ENCODE results near the gene CAMK1D.
"Not testable (repeated sequence)": the region's sequence is repeated elsewhere in the genome, so short reads cannot be mapped to it uniquely, and the experiment has no call there.

Gene CAMK1D

DNA sequence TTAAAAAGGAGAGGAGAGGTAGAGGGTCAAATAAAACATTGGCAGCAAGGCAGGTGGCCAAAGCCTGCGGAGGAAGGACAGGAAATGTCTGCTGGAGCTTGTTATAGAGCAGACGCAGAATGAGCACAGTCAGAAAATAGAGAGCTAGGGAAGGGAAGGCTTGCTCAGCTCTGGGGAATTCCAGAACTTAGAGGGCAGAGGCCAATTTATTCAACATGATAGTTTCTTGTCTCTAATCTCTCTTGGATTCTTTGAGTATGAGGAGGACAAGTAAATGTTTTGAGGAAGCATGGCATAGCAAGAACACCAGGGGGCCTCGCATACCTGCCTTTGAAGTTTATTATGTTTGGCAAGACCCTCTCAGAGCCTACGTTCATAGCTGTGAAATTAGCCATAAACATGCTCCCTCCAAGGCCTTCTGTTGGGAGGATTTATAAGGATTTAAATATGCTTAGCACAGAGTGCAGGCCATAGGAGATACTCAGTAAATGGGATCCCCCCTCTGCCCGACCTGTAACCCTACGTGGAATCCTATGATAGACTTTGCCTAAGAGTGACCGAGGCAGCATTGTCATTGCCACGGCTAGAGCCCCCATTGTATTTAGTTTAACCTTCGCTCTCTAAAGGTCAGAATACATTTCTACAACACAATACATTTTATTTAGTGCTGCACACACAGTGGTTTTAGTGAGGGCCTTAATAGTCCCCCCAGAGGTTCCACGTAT is 358.3 kb downstream of the CAMK1D start:
- no peak for DNase-seq

GRCh38 chr10:12709000-12709401 is 359.7 kb downstream of the CAMK1D start:
- DNase-seq = no peak

GRCh38 chr10:12709521-12709963 is 360.2 kb downstream of the CAMK1D start:
- DNase-seq = no peak

DNA sequence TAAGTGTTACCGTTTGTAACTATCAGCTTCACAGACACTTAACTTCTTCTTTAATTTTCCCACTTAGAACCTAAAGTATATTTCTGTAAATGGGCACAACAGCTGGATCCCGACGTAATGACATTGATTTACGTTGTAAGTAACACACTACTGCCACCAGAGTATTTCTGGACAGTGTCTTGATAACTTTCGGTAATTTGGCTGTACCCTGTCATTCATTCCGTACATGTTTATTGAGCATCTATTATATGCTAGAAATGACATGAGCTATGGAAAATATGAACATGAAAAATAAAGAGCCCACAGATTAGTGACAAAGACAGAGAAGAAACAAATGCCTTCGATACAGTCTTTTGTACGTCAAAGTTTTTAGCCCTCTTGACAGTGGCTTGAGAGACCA is 360.8 kb downstream of the CAMK1D start:
- no peak for DNase-seq

DNA sequence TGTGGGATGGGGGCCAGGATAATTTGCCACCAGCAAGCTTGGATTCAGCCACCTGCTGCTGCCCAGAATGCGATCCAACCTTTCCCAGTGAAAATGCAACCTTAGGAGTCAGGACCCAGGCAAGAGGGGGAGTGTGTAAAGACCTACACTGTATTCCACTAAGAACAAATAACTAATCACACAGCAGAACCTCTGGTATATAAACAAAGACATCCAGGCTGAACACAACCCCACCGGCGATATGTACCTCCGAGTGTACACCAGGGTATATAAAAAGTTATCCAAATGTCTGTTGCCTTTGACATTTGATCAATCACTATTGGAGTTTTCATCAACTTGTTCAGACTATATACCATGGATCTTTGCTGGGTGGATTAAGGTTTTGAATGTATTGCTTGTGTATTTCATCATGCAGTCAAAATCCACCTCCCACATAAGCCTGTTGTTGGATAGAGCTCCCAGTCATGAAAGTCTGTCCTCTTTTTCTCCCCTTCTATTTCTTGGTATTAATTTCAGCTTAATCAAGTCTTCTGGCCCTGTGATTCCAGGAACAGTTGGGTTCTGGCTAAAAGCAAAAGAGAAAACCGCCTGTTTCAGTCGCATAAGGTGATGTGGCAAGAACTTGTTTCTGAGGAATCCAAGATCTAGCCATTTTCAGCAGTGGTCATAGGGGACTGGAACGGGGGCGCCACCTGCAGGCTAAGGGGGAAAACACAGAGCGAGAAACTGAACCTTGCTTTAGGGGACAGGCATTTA is 361.4 kb downstream of the CAMK1D start:
- peak; percentile 35 to 67 (median 56) for DNase-seq

DNA sequence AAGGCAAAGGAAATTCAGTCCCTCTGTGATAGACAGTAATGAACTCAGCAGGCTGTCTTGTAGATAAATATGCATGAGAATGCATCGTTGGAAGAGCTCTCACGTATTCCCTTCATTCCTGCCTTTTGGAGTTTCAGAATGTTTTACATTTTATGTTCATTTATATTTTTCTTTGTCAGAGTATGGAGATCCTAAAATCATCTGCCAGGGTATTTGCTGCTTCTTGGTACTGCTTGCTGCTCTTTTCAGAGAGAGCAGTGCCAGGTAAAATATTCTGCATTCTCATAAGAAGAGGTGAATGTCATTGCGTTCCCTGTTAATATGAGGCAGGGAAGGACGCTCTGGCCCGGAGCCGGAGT is 362.0 kb downstream of the CAMK1D start:
- no peak for DNase-seq

GRCh38 chr10:12712293-12712983 is 363.1 kb downstream of the CAMK1D start:
- no peak for DNase-seq

DNA sequence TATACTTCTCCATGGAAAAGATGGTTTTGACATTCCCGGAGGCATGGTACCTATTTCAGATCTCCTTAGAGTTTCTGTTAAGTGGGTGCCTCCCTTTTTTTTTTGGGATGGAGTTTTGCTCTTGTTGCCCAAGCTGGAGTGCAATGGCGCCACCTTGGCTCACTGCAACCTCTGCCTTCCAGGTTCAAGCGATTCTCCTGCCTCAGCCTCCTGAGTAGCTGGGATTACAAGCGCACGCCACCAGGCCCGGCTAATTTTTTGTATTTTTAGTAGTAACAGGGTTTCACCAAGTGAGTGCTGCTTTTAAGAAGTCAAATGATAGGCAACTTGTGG is 363.6 kb downstream of the CAMK1D start:
- DNase-seq = not testable (repeated sequence)

GRCh38 chr10:12716042-12716441 is 366.7 kb downstream of the CAMK1D start:
- no peak for DNase-seq

GRCh38 chr10:12717981-12718707 is 368.8 kb downstream of the CAMK1D start:
- no peak for DNase-seq

- no peak for DNase-seq
Observed at GRCh38 chr10:12719365-12719764, 370.0 kb downstream of the CAMK1D start.

DNA sequence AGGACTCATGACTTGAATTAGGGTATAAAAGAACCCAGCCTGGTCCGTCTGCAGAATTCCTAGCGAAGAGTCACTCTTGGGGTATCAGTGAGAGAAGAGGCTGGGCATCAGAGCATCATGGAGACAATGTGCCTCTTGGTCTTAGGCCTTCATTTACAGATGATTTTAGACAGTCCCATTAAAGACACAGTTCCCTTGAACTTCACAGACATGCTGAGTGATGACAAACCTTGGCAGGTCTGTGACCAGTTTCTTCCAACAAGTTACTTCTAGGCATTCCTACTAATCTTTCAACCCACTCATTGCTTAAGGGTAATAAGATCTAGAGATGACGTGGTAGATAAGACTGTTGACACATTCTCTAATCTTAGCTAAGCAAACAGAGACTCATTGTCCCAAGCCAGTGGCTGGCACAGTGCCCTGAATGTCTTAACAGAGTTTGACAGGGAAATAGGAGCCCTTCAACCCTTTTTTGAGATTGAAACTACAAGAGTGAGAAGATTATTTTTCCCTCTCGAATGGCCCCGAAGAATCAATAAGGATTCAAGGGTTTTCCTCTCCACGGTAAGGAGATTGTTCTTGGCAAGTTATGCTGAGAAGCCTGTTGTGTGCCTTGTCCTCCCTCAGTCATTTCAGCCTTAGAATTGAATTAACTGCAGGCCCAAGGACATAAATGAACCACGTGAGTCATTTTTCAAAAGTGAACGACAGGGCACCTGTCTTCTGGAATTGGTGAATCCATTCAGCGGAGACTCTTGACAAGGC is 371.1 kb downstream of the CAMK1D start:
- DNase-seq = no peak

- no peak for DNase-seq
Observed at GRCh38 chr10:12721334-12721733, 372.0 kb downstream of the CAMK1D start.

DNA sequence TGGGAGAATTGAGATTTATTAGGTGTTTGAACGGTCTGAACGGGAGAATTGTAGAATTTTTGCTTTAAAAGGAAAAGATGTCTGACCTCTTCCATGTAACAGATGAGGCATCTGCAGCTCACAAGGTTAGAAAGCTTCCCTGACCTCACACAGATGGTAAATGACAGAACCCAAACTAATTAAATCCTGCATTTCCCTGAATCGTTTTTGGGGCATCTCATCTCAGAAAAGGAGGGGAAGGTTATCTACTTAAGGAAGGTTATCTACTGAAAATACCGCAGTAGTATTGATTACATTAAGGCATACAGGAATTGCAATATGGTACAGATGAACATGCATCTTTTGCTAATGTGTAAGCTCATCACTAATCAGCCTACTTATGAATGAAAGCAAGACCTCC is 373.9 kb downstream of the CAMK1D start:
- DNase-seq = no peak

DNA sequence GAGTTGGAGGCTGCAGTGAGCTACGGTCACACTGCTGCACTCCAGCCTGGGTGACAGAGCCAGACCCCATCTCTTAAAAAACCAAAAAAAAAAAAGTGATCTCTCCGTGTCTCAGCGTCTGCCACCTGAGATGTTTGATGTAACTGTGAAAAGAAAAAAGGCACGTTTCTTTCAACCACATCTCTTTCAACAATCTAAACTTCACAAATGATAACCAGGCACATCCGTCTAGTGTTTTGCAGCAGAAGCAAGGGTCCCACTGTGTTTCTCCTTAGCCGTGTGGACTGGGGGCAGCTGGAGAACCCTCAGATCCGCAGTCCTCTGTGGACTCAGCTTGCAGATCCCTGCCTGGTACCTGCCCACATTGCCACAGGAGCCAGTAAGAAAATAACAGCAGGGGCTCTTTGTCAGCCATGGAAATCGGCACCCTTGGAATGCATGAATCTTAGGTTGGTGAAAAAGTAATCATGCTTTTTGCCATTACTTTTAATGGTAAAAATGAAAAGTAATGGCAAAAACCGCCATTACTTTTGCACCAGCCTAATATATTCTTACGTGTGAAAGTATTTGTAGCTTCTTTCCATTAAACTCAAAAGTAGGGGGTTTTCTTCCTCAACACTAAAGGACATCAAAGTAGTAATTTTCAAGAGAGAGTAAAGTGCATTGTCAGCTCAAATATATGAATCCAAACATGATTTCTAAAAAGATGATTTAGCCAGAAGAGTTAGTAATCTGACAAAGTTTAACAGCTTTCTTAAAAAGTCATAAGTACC is 375.6 kb downstream of the CAMK1D start:
- no peak for DNase-seq

DNA sequence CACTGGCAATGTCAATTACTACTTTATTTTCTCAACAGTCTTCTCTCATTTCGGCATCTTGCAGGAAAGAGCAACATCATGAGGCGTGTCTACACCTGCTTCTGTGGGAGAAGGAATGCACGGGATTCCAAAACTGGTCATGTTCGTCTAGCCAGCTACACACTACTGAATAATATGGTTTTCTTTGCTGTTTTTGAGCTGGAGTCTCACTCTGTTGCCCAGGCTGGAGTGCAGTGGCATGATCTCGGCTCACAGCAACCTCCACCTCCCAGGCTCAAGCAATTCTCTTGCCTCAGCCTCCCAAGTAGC is 376.2 kb downstream of the CAMK1D start:
- DNase-seq = not testable (repeated sequence)

DNA sequence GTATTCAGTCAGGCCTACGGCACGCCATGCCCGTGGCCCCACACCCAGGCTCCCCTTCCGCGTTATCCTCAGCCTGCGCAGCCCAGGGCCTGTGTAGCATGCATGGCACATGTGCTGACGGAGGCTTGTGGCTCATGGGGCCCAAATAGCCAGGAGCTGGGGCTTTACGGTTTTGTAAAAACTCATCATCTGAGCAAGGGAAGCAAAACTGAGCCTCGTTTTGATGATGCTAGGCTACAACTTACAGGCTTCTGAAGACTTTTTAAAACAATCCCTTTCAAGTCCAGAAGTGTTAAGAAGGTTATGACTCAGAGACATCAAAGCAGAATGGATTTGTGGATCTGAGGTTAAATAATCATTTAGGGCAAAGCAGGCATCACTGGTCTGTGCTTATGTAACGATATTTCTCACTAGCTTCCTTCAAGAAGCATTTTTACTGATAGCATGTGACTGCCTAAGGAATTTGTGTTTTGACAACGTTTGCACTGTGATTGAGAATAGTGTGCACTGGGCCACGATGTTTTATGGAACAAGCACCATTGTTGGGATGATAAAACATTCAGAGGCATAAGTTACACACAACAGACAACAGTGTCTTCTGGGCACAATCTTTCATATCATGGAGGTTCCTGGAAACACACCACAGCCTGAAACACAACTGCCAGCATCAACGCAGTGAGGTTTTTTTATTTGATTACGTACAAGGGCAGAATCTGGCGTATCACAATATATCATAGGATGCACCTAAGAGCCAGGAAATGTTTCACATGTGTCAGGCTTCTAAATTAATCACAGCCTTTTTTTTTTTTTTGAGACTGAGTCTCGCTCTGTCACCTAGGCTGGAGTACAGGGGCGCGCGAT is 377.9 kb downstream of the CAMK1D start:
- DNase-seq = no peak

- DNase-seq = no peak
Observed at GRCh38 chr10:12727832-12728215, 378.5 kb downstream of the CAMK1D start.

GRCh38 chr10:12728494-12728893 is 379.1 kb downstream of the CAMK1D start:
- no peak for DNase-seq

- DNase-seq = no peak
Observed at GRCh38 chr10:12729885-12730284, 380.5 kb downstream of the CAMK1D start.
